ENCODE measurements around the gene FGB.

Gene FGB

DNA sequence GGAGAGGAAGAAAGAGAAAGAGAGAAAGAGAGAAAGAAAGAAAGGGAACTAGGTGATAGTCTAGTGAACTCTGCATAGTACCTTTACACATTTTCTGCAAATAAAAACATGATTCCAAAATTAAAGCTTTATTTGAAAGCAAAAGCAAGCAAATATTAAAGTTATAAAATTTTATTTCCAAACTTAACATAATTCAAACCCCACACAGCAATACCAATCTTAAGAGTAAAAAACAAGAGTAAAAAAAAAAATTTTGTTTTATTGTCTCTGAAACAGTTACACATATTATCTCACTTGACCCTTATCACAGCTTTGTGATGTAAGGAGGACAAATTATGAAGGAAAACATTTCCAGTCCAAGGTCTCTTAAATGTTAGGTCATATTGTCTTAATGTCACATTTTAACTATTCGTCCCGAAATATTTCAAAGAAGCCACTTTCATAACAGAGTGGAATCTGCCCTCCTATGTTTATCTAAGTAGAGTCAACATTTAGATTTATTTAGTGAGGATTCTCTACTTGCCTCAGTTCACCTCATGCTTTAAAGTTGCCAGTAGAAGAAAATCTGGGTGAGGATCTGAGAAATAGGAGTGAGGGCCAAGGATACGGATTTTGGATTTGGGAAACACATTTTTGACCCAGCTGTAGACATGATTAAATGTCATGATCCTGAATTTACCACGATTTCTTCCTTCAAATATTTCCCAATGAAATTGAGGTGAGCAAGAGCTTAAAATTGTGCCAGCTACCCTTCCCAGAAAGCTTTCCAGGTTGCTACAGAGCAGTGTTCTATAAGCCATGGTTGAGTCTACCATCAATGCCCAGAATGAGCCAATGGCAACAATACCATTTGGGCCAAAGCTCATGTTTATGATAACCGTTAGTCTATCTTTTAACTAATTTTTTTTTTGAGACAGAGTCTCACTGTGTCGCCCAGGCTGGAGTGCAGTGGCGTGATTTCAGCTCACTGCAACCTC is 35.3 kb downstream of the FGB start:
- no peaks in the 10 kb centered on the region for H4K20me1 ChIP-seq (ENCODE audit: insufficient read depth, low read length)

DNA sequence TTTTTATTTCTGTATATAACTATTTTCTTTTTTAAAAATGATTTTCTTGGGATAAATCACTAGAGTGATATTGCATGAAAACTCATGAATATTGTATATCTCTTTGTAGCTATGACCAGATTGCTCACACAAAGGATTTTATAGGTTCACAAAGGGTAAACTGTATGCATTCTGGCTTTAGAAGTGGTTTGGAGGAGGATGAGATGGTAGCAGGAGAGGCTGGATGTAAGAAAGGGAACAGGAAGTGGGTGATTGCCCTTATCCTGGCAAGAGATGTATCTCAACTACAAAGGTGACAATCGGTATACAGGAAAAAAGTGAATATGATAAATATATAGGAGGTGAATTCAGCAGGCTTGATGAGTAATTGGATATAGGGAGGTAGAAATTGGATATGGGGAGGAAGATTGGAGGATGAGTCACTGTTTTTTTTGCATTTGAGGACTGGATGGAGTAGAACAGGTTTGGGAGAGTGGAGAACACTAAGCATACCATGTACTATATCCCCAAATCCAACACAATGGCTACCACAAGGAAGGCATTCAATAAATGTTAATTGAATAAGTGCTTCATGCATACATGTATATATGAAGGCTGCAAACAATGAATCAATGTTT is 39.7 kb downstream of the FGB start:
- Histone ChIP-seq H2AFZ (ENCODE audit: low read length) (no peak overlapping the region), H3K9me2 (ENCODE audit: low read depth, low read length) (no peaks in the 10 kb centered on the region), H3K27me3 (ENCODE audit: insufficient read depth, low read length) (no peaks in the 10 kb centered on the region), H3K4me1 (ENCODE audit: insufficient read depth, low read length, severe bottlenecking) (no peaks in the 10 kb centered on the region), H3F3A (ENCODE audit: insufficient read depth, low read length) (no peaks in the 10 kb centered on the region), H3K4me3 (ENCODE audit: low read depth, low read length, poor library complexity, severe bottlenecking) (no peak overlapping the region), H3K79me2 (ENCODE audit: insufficient read depth, low read length) (no peaks in the 10 kb centered on the region), H3K4me2 (ENCODE audit: low read length) (no peak overlapping the region), H3K36me3 (ENCODE audit: insufficient read depth, low read length) (no peaks in the 10 kb centered on the region), H4K20me1 (ENCODE audit: insufficient read depth, low read length) (no peaks in the 10 kb centered on the region), H3K9ac (ENCODE audit: low read length) (no peak overlapping the region), H3K27ac (ENCODE audit: low read depth, low read length, poor library complexity, severe bottlenecking) (no peak overlapping the region), H3K9me3 (ENCODE audit: low read length) (no peaks in the 10 kb centered on the region)
- no peak for TF ChIP-seq EZH2 (IDR thresholded peaks at IDR 0.05; ENCODE audit: borderline replicate concordance, low read length)
- TF ChIP-seq, protein P1, sequence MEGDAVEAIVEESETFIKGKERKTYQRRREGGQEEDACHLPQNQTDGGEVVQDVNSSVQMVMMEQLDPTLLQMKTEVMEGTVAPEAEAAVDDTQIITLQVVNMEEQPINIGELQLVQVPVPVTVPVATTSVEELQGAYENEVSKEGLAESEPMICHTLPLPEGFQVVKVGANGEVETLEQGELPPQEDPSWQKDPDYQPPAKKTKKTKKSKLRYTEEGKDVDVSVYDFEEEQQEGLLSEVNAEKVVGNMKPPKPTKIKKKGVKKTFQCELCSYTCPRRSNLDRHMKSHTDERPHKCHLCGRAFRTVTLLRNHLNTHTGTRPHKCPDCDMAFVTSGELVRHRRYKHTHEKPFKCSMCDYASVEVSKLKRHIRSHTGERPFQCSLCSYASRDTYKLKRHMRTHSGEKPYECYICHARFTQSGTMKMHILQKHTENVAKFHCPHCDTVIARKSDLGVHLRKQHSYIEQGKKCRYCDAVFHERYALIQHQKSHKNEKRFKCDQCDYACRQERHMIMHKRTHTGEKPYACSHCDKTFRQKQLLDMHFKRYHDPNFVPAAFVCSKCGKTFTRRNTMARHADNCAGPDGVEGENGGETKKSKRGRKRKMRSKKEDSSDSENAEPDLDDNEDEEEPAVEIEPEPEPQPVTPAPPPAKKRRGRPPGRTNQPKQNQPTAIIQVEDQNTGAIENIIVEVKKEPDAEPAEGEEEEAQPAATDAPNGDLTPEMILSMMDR (IDR thresholded peaks at IDR 0.05; ENCODE audit: low read length): no peak

More for the DNA sequence above, 35.3 kb downstream of the FGB start:
- Histone ChIP-seq H3K27ac (ENCODE audit: low read depth, low read length, poor library complexity, severe bottlenecking) (no peak overlapping the region), H3K9me3 (ENCODE audit: low read length) (no peaks in the 10 kb centered on the region), H3K36me3 (ENCODE audit: insufficient read depth, low read length) (no peaks in the 10 kb centered on the region), H3K27me3 (ENCODE audit: insufficient read depth, low read length) (no peaks in the 10 kb centered on the region), H3K79me2 (ENCODE audit: insufficient read depth, low read length) (no peaks in the 10 kb centered on the region), H3K9ac (ENCODE audit: low read length) (no peak overlapping the region), H3K9me2 (ENCODE audit: low read depth, low read length) (no peaks in the 10 kb centered on the region), H2AFZ (ENCODE audit: low read length) (no peak overlapping the region), H3K4me3 (ENCODE audit: low read depth, low read length, poor library complexity, severe bottlenecking) (no peak overlapping the region), H3F3A (ENCODE audit: insufficient read depth, low read length) (no peaks in the 10 kb centered on the region), H3K4me2 (ENCODE audit: low read length) (no peak overlapping the region), H3K4me1 (ENCODE audit: insufficient read depth, low read length, severe bottlenecking) (no peaks in the 10 kb centered on the region)
- TF ChIP-seq, protein P1 (IDR thresholded peaks at IDR 0.05; ENCODE audit: low read length): no peak
- no peak for TF ChIP-seq EZH2 (IDR thresholded peaks at IDR 0.05; ENCODE audit: borderline replicate concordance, low read length)

DNA sequence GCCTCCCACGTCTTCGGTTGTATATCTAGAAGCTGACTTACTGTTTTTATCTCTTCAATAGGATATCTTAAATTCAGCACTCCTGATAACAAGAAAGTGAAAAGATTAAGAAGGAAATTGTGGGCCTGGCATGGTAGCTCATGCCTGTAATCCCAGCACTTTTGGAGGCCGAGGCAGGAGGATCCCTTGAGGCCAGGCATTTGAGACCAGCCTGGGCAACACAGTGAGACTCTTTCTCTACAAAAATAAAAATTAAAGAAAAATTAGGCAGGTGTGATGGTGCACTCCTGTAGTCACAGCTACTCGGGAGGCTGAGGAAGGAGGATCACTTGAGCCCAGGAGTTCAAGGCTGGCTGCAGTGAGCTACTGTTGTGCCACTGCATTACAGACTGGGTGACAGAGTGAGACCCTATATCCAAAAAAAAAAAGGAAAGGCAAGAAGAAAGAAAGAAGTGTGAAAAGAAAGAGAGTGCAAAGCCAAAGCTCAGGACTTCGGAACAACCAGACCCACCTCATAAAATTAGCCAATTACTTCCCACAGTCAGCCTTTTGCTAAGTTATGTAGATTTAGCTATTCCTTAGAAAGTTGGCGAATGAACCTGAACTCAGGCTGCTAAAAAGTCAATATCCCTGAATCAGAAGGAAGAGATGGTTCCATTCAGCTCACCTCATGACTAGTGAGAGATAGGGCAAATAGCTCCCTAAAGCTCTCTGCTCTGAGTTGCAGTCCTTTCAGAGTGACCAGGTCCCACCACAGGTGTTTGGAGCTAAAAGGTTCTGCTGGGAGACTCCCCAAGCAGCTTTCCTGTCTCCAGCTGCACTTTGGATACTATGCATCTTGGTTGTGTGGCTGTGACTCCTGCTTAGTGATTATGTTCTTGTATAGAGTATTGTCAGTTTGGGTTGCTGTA is 40.5 kb downstream of the FGB start:
- H3K9me3 ChIP-seq (ENCODE audit: low read length): no peaks in the 10 kb centered on the region
- H3K27ac ChIP-seq (ENCODE audit: low read depth, low read length, poor library complexity, severe bottlenecking): no peak overlapping the region
- no peaks in the 10 kb centered on the region for H3K4me1 ChIP-seq (ENCODE audit: insufficient read depth, low read length, severe bottlenecking)
- H4K20me1 ChIP-seq (ENCODE audit: insufficient read depth, low read length): no peaks in the 10 kb centered on the region
- H3K27me3 ChIP-seq (ENCODE audit: insufficient read depth, low read length): no peaks in the 10 kb centered on the region
- H3K9me2 ChIP-seq (ENCODE audit: low read depth, low read length): no peaks in the 10 kb centered on the region
- no peaks in the 10 kb centered on the region for H3K36me3 ChIP-seq (ENCODE audit: insufficient read depth, low read length)
- H3K4me2 ChIP-seq (ENCODE audit: low read length): no peak overlapping the region
- H3K9ac ChIP-seq (ENCODE audit: low read length): no peak overlapping the region
- TF ChIP-seq EZH2 (IDR thresholded peaks at IDR 0.05; ENCODE audit: borderline replicate concordance, low read length): no peak
- TF ChIP-seq, protein P1 (IDR thresholded peaks at IDR 0.05; ENCODE audit: low read length): no peak
- H3F3A ChIP-seq (ENCODE audit: insufficient read depth, low read length): no peaks in the 10 kb centered on the region
- H2AFZ ChIP-seq (ENCODE audit: low read length): no peak overlapping the region
- no peak overlapping the region for H3K4me3 ChIP-seq (ENCODE audit: low read depth, low read length, poor library complexity, severe bottlenecking)
- no peaks in the 10 kb centered on the region for H3K79me2 ChIP-seq (ENCODE audit: insufficient read depth, low read length)

All from OCI-LY1 (cell line).